Measurements from ENCODE around the gene DNAJB4. TPM values are rescaled to one million over a fixed set of nuclear protein-coding genes. Genes with fewer than 3 reads are reported as not detected.

Gene DNAJB4
- total and polyA plus RNA-seq, 2 of the 13 experiments (the other 11 are each of a cell fraction or from before 2014, with no cell fraction given), result 4.4 to 18.6 TPM

GRCh38 chr1:78011050-78011449 is 6.3 kb downstream of the DNAJB4 start:
- intact Hi-C loops (cut with micrococcal nuclease; ENCODE audit: unreplicated experiment), result no loop called here

More at GRCh38 chr1:78011050-78011449, 6.3 kb downstream of the DNAJB4 start:
- H3K4me1 ChIP-seq (ENCODE audit: insufficient read depth, low read length), result peaks cover 46% of the 10 kb centered on the region
- H3K27me3 ChIP-seq (ENCODE audit: control insufficient read depth in 1 of 2, insufficient read depth in 2 of 2, low read length in 2 of 2), result no peaks in the 10 kb centered on the region
- no peak for TF ChIP-seq ZBED4 (CRISPR knock-in tag; IDR thresholded peaks at IDR 0.05; ENCODE audit: borderline replicate concordance)
- TF ChIP-seq ZNF703 (CRISPR knock-in tag; IDR thresholded peaks at IDR 0.05; ENCODE audit: borderline replicate concordance), result no peak
- no peak for TF ChIP-seq ZBTB39 (CRISPR knock-in tag; IDR thresholded peaks at IDR 0.05)
- no peak for TF ChIP-seq MXD4 (CRISPR knock-in tag; IDR thresholded peaks at IDR 0.05)
- TF ChIP-seq DMAP1 (CRISPR knock-in tag; IDR thresholded peaks at IDR 0.05), result no peak
- no peak for DNase-seq (ENCODE audit: low spot score)
- 88% methylated on average over 2 of the region's 2 CpGs for WGBS (ENCODE audit: low lambda C conversion rate)
- H2AFZ ChIP-seq (ENCODE audit: low read length), result no peak overlapping the region
- no peaks in the 10 kb centered on the region; a peak in 1 of 5 replicates for H3K36me3 ChIP-seq (replicated peaks in 1 of 2; ENCODE audit: control insufficient read depth in 1 of 2, insufficient read depth in 2 of 2, low read length in 2 of 2)
- no peak overlapping the region for H3K4me2 ChIP-seq (ENCODE audit: low read depth, low read length)
- no peak overlapping the region for H3K9ac ChIP-seq (ENCODE audit: insufficient read depth, low read depth, low read length)
- FAIRE-seq, result no peak
- no peaks in the 10 kb centered on the region; the same call in none of the 2 replicates for H4K20me1 ChIP-seq (ENCODE audit: insufficient read depth, low read length)
- CTCF ChIA-PET (ENCODE audit: low intra/inter-chr PET ratio, low total read pairs), result no interaction called here
- in situ Hi-C loops (cut with HindIII; ENCODE audit: extremely low pct_ligation_motif_present, low pct_unique_long_range_greater_than_20kb), result no loop called here
- POLR2A ChIA-PET, result no interaction called here
- H3K4me3 ChIP-seq (replicated peaks in 1 of 3; ENCODE audit: insufficient read depth in 1 of 3, low read depth in 2 of 3, low read length in 3 of 3), result no peak overlapping the region
- H3K27ac ChIP-seq (ENCODE audit: extremely low read length, insufficient read depth, low read length), result no peak overlapping the region
- no peaks in the 10 kb centered on the region for H3K9me3 ChIP-seq (ENCODE audit: low read length)
- ATAC-seq, result no peak
- peaks cover 37% of the 10 kb centered on the region for H3K79me2 ChIP-seq (ENCODE audit: insufficient read depth, low read length)
- BruUV-seq (replicated peaks), result no TSS peak
